Left lobe of liver (tissue), 1 donor: ENCODE results near the gene NEUROG1. TPM values are rescaled to one million over a fixed set of nuclear protein-coding genes. Genes with fewer than 3 reads are reported as not detected.

Experiments
- total RNA-seq: library from RNA; stranded (reverse); gene quantifications from one replicate; pipeline ENCODE4 v1.2.1, GENCODE V29; 2021
- donor health status: DM: no; HTN: yes; CAD: no.

NEUROG1 gene
- total RNA-seq, 1 donor from 2014 or later, result not detected

Other genes starting within 250 kb of the NEUROG1 start
- gene MACROH2A1, start 136.7 kb downstream of the NEUROG1 start, total RNA-seq, result 42.9 TPM
- not detected for gene DCANP1, start 88.6 kb downstream of the NEUROG1 start, total RNA-seq
- not detected for gene TIFAB, start 83.6 kb downstream of the NEUROG1 start, total RNA-seq
- gene CXCL14, start 43.0 kb upstream of the NEUROG1 start, total RNA-seq, result 4.8 TPM